OCI-LY3 (cell line): ENCODE results near the gene TSTD2.

Experiments used
- EZH2phosphoT487 ChIP-seq: fragments of 200-600 bp; shearing (Covaris generic); IDR thresholded peaks from 2 replicates; pipeline ENCODE4 v1.6.1; 2018; ENCODE audit warnings: antibody characterized with exemption, mixed run types, low read depth
- TF ChIP-seq, protein P1 (sequence below): fragments of 200-600, 300-600 bp; sonication (generic); IDR thresholded peaks from 2 replicates; pipeline ENCODE4 v1.5.1; 2014; ENCODE audit warnings: antibody characterized with exemption, low read length, low read depth

DNA sequence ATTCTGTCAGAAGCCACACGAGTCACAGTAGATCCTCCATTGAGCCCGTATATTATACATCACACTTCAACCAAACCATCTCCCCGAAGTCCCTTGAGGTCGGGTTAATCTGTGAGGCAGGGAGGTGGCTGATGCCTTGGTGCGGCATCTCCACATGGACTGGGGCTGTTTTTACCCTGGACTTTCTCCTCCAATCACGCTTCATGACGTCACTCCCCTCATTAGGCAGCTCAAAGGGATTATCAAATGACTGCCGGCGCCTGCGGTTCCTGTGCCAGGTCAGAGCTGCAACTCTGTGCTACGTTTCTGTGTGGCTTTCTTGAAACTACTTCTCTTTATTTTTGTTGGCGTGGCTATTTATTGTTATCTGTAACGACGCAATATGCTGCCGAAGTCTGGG, 78.0 kb downstream of the TSTD2 start:
- TF ChIP-seq, protein P1, sequence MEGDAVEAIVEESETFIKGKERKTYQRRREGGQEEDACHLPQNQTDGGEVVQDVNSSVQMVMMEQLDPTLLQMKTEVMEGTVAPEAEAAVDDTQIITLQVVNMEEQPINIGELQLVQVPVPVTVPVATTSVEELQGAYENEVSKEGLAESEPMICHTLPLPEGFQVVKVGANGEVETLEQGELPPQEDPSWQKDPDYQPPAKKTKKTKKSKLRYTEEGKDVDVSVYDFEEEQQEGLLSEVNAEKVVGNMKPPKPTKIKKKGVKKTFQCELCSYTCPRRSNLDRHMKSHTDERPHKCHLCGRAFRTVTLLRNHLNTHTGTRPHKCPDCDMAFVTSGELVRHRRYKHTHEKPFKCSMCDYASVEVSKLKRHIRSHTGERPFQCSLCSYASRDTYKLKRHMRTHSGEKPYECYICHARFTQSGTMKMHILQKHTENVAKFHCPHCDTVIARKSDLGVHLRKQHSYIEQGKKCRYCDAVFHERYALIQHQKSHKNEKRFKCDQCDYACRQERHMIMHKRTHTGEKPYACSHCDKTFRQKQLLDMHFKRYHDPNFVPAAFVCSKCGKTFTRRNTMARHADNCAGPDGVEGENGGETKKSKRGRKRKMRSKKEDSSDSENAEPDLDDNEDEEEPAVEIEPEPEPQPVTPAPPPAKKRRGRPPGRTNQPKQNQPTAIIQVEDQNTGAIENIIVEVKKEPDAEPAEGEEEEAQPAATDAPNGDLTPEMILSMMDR, result no peak
- no peak for TF ChIP-seq EZH2phosphoT487
